ENCODE results near the gene RAPGEF1.
A peak's percentile ranks its signal among the peaks of the same experiment; 100 is the strongest.

The RAPGEF1 gene

DNA sequence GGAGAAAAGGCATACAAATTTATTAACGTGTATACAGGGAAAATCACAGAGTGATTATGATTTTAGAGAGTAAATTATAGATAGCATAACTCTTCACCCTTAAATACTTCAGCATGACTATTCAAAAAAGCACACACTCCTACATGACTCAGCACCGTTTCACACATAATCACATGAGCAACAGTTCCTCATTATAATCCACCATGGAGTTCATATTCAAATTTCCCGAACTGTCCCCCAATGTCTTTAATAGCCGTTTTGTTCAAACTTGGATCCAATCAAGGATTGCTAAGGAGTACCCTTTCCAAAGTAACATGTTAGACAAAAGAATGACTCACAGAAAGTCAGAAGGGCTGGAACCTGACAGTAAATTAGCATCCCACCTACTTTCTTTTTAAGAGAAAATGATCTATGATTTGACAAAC lies 32.1 kb downstream of the RAPGEF1 start:
- peak; percentile 44 for DNase-seq (ENCODE audit: low spot score)

DNA sequence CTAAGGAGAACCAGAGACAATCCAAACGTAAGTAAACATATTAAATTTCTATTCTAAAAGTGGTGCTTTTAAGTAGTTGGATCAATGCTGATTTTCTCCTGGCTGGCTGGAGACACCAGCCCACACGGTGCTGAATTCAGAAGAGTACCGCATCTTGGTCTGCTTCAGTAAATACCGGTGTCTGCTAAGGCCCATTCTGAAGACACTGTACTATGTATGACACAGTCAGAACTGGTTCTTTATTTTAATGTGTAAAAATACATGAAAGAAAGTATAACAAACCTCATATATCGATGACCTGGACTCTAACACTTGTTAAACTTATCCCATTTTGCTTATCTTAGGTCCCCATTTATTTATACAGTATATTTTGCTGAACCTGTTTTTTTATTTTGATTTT lies 32.8 kb downstream of the RAPGEF1 start:
- DNase-seq (ENCODE audit: low spot score) = no peak

DNA sequence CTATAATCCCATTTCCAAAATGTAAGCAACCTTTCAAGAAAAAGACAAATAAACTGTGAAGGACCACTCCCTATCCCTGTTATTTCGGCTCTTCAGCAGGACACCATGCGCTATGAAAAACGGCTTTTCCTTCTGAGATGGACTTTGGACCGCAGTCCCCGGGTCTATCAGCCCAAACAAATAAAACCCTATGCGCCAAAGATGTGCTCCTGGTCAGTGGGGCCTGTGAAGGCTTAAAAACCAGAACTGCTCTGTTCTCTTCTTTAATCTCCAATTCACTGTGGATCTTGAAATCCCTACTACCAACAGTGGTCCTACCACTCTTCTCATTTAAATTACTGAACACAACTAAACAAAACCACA lies 33.3 kb downstream of the RAPGEF1 start:
- no peak for DNase-seq (ENCODE audit: low spot score)

DNA sequence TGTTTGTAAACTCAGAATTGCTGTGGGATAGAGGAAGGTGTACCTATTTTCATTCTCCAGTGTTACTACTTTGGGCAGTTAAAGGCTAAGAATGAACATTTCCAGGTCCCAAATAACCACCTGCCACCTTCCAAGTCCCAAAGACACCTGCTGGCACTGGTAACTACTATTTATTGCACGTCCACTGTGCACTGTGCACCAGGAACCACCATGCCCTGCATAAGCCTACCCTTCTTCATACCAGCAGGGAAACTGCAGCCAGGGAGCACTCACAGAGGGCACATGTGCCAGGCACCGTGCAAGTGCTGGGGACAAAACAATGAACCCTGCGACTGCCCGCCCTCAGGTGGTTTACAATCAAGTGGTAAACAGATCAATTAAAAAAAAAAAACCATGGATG lies 34.9 kb downstream of the RAPGEF1 start:
- DNase-seq (ENCODE audit: low spot score) = no peak

DNA sequence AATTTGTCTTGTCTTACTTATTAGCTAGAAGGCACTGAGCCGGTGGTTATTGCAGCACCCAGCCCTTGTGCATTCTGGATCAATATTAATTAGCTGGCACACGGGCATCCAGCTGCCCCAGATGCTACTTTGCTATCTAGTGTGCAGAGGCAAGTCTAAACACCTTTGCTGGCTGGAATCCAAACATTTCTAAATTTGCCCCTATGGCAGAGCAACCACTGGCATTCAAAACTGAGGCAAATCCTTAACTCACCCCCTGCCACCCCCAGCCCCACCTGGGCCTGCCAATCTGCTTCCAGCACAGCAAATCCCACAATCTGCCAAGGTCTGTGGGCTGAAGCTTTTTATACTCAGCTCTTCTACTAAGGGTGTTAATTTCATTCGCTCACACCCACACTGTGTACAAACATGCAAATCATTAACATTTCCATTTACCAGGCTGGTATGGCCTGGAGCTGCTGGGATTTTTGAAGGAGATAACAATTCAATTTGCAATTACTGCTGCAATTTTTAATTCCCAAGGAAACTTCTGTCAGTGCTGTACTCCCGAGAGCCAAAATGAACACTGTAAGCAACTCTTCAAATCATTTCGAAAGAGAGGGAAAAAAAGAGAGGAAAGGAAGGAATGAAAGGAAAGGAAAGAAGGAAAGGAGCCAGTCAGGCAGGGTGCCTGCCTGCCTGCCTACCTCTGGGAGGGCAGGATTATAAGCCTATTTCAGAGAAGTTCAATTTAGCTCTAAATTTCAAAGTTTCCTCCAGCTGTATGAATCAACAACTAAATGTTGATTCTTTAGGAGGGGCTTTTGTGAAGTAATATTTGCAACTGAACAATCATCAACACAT lies 35.5 kb downstream of the RAPGEF1 start:
- no peak for DNase-seq (ENCODE audit: low spot score)

DNA sequence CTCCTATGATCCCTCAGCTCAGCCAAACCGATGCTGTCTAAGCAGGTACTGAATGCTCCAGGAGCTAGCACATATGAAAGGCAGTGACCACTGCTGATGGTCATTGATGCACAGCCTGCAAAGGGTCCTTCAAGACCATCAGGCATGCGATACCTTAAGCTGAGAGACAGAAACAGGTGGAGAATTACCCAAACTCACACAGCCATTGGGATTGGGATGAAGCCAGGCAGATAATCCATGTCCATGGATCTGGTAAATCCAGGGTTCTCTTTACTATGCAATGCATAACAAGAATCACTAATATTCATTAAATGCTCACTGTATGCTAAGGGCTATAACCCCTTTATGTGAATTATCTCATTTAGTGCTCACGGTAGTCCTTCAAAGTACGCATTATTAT lies 36.2 kb downstream of the RAPGEF1 start:
- DNase-seq (ENCODE audit: low spot score) = no peak

DNA sequence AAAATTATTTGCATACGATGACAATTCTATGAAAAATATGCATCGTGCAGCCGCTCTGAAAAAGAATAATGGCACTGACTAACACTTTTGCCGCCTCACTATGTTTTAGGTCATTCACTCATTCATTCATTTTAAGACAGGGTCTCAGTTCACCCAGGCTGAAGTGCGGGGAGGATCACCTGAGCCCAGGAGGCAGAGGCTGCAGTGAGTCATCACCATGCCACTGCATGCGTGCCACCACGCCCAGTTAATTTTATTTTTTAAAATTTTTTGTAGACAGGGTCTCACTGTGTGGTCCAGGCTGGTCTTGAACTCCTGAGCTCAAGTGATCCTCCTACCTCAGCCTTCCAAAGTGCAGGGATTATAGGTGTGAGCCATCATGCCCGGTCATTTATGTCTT lies 37.0 kb downstream of the RAPGEF1 start:
- DNase-seq (ENCODE audit: low spot score) = no peak

DNA sequence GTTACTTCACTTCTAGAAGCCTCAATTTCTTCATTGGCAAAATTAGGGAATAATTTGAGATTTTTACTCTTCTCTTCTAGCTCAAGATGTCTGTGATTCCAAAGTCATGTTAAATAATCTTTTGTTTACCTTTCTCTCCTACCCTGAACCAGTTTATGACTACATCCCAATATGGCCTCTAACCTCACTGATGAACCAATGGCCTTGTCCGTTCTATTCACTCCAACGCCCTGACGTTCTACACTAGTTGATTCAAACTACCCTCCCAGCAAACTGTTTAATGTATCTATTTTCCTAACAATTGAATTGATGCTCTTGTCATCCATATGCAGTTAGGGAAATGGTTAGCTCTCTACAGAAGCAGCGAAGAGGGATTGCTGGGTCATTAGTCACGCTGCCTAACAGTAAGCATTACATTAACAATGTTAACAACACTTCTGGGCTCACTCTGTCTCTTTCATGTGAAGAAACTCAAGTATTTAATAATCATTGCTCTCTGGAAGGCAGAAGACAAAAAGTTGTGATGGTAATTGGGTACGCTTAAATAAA lies 38.0 kb downstream of the RAPGEF1 start:
- no peak for DNase-seq (ENCODE audit: low spot score)

DNA sequence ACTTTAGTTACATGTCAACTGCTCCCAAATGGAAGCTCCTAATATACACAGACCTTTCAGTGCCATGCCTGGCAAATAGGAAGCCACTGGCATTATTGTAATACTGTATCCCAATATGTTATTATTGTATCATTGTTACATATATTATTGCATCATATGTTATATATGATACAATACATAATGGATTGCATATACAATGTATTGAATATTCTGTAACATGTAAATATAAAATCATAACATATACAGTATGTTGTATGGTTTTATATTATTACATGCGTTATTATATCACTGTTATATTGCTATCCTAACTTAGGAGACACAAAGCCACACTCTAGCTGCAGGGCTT lies 38.5 kb downstream of the RAPGEF1 start:
- DNase-seq (ENCODE audit: low spot score) = no peak

DNA sequence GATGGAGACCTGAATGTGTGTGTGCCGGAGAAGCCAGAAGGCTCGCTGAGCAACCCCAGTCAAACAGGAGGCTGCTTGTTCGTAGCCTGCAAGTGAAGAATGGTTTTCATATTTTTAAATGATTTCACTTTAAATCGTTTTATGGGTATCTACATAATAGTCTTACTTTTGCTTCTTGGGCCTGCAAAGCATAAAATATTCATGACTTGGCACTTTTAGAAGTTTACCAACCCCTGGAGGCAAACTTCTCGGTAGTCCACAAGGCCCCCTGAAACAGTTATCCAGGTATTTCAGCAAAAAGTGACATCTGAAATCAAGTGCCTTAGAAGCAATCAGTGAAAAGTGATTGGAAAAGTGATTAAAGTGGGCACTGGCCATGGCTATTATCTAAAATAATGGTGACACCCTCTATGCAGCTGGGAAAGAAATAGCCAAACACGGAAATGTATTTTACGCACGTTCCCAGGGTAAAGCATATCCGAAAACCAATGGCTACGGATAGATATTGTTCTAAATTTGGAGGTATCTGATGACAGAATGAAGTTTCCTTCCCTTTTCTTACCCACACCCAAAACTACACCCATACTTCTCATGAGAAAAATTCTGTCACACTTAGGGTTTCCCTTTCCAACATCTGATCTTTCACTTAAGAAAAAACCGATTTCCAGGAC lies 39.0 kb downstream of the RAPGEF1 start:
- no peak for DNase-seq (ENCODE audit: low spot score)

DNA sequence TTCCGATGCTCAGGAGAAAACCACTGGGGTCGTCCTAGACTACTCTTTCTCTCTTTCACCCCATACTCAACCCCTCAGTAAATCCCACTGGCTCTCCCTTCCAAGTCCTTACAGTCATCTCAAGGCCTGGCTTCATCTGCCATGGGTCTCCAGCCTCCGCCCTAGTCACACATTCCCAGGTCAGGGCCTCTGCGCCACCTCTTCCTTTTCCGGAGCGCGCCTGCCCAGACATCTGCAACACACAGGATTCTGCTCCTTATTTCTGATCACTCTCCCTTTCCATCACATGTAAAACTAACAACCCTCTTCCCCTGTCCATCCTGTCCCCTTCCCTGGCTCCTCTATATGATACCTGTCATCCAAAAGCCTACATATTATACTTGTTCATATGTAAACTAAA lies 39.8 kb downstream of the RAPGEF1 start:
- DNase-seq (ENCODE audit: low spot score) = no peak

DNA sequence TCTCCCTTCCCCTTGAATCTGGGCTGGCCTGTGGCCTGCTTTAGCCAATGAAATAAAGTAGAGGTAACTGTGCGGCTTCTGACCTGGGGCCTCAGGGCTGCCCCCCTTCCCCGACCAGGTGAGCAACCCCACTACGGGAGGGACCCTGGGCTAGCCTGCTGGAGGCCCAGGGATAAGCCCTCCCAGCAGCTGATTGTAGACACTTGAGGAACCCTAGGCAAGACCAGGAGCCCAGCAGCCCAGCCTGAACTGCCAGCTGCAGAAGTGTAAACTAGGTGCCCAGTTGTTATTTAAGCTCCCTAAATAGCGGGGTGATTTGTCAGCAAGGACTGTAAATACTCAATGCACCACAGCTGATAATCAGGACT lies 41.3 kb downstream of the RAPGEF1 start:
- DNase-seq (ENCODE audit: low spot score) = no peak

DNA sequence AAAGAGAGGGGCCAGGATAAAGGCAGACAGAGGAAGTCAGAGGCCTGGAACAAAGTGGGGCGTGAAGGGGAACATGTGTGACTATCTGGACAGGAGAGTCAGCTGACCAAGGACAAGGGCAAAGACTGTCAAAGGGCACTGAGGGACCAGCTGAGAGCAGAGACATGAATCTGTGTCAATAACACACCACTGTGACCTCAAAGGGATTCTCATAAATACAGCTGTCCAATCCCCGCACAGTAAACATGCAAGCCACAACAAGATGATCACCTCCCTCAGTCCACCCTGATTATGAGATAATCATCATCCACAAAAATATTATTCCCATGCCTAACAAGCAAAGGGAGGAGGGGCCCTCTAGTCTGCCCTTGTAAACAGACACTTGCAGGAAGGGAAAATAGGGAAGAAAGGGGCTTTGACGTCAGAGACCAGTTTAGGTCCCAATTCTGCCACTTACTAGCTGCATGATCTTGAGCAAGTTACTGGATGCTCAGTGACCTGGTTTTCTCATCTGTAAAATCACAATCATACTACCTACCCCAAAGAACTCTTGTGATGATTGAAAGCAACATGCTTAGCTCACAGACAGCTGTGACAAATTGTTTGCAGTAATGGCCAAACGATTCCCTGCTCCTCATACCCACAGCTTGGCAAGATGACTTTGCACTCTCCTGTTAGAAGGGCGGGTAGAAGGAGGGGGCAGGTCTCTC lies 41.8 kb downstream of the RAPGEF1 start:
- DNase-seq (ENCODE audit: low spot score) = no peak

DNA sequence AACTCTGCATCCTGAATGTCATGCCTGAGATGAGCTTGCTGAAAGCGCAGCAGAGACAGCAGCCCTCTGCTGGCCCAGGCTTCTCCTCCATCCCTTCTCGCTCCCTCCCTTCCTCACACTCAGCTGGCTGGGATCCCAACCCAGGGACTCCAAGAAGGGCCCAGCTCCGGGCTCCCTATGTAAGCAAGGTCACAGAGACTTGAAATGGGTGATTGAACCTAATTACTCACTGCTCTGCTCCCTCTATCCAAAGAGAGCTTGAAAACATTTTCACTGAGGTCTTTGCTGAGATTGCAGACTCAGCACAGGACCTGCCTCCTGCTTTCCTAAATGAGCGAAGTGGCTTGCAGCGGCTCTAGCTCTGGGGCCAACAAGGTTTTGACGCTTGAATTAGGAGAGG lies 42.8 kb downstream of the RAPGEF1 start:
- DNase-seq (ENCODE audit: low spot score) = peak; percentile 27

DNA sequence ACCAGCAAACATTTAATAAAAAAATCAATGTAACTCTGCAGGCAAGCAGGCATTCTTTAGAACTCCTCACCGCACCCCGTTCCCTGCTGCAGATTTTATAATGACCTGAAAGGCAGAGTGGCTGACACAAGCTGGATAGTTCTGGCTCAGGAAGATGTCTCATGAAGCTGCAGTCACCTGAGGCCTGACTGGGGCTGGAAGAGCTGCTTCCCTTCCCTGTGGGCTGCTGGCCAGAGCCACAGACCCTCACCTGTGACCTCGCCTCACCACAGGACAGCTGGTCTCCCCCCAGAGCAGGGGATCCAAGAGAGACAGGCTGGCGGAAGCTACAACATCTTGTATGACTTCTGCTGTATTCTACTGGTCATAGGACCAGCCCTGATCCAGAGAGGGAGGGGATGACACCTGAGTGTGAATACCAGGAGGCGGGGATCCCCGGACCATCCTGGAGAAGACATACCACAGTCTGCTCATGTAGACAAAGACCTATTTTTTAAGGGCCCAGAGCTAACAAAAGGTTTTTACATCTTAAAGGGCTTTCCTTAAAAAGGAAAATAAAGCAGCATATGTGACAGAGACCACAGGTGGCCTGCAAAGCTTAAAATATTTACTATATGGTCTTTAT lies 43.9 kb downstream of the RAPGEF1 start:
- DNase-seq (ENCODE audit: low spot score) = no peak

DNA sequence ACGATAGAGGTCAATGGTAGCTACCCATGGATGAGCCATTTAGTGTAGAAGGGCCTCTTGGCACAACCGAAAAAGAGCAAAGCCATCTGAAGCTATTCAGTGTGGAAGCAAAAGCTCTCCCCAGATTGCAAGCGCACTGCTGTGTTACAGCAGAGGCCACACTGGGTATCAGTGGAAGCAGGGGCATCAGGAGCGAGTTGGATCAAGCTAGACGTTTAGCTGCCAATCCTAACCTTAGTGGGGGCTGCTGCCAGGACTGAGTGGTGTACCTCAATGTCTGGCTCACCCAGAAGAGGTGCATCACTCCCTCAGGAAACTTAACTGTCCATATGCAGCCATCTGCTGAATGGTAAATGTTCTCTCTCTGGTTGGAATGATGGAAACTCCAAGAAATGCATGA lies 44.5 kb downstream of the RAPGEF1 start:
- no peak for DNase-seq (ENCODE audit: low spot score)

DNA sequence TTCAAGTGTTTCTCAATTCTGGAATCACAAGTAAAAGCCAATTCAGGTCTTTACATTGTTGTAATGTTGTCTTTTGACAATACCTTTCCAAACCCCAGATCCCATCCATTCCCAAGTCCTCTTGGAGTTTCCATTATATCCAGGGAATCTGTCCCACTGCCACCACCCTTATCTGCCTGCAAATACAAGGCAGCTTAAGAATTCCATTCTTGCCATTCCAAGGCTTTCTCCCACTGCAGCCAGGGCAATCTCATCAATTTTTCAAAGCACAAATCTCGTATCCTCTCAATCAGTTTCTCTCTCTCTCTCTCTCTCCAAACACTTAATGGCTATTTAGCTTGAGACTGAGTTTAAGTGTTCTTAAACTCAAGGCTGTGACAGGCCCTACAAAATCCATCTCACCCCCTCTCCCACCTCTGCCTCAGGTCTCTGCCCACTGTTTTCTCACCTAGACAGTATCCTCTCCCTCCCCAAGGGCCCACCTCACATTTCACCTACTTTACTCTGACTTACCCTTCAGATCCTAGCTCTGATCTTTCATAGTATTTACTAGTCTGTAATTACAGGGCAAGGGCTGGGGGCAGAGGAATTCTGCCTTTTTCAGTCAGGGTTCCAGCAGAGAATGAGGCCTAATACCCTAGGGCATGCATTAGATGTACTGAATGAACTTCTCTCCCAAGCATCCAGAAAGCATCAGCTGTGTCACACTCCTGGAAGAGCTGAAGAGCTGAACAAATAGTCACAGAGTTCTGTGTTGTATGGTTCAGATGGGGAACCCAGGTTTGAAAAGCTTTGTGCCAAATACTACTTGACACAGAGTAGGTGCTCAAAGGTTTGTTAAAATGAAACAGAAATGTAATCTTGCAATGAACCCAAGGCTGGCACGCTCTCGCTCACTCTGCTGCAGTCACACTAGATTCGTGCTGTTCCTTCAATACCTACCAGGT lies 46.0 kb downstream of the RAPGEF1 start:
- DNase-seq (ENCODE audit: low spot score) = no peak

DNA sequence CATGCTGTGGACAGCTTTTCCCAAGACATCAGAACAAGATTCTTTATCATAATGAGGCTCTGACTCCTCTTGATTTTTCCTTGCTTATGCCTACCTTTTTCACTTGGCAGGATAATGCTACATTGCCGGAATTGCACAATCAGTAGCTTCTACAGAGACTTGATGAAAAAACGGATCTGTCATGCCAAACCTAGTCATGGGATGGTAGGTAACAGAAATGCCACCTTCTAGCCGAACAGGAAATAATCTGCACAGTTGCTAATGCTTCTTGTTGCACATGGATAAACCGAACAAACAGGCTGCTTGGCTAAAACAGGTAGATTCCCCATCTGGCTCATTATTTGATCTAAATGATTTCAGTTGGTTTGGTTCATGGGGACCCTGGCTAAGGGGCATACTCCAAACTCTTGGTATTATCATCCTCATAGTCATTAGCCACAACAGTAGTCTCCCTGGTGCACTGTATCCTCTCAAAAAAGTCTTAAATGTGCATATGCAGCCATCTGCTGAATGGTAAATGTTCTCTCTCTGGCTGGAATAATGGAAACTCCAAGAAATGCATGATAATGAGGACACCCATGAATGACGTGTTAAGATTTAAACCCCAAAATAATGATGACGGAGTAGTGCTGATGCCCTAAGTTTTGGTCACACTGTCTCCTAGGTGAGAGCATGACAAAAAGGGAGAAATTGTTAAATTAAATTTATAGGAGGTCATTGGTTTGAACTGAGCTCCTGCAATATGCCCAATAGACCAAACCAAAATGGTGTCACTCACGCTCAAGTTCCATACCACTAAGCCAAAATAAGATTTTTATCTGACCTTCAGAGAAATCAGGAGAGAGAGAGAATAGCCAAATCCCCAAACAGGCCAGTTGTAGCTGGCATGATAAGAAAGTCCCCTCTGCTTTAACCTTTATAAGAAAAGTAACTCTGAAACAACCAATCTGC lies 47.0 kb downstream of the RAPGEF1 start:
- DNase-seq (ENCODE audit: low spot score) = no peak

DNA sequence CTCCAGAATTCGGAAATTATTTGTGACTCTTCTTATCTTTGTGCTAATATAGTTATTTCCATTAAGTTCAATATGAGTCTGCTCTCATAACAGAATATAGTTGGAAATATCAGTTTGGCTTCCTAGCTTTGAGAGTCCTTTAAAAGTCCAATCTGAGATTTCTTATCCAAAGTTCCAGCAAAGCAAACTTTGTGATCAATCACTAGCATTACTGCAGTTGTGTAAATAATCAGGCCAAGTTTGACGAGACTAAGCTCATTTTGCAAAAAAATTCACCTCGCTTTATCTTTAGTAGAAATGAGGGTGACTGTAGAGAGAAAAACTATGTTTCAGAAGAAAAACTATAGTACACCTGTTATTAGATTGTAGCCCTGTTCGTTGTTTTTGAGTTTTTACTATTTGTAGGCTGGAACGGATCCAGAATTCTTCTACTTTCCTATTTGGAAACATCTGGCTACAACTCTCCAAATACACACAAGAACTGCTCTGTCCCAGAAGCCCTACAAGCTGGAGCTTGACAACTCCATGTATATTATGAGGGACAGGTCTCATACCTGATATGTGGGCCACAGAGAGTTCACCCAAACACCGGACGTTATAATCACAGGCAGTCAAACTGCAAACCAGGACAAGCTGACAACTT lies 47.8 kb downstream of the RAPGEF1 start:
- no peak for DNase-seq (ENCODE audit: low spot score)
